Keratinocyte (primary cell): ENCODE measurements around the gene LSAMP. TPM values are rescaled to one million over a fixed set of nuclear protein-coding genes. Genes with fewer than 3 reads are reported as not detected.

Experiments used
- DNase-seq: peaks from one replicate; pipeline ENCODE4 v3.0.0-alpha.2; 2011; ENCODE audit warnings: low read depth, missing footprints, low spot score
- FAIRE-seq: peaks from 2 replicates; lab custom pipeline; 2011; peaks lifted over from hg19 to GRCh38; lab: Jason Lieb, UNC
- H2AFZ ChIP-seq: 2 replicates; pipeline ENCODE4 v1.6.0; 2012; ENCODE audit warnings: low read length, control low read depth, inconsistent platforms; ENCODE audit not compliant: control insufficient read depth
- H3K27ac ChIP-seq: 2 replicates; pipeline ENCODE4 v1.5.1; 2011; ENCODE audit warnings: low read length; ENCODE audit not compliant: control insufficient read depth, insufficient read depth
- H3K27me3 ChIP-seq: 3 replicates; pipeline ENCODE4 v1.6.0; 2011; ENCODE audit warnings: low read length; ENCODE audit not compliant: control insufficient read depth, insufficient read depth; ENCODE audit errors: extremely low read depth
- H3K36me3 ChIP-seq, 2 experiments: 2 replicates in 1 of 2; 3 replicates in 1 of 2; pipeline ENCODE4 v1.5.1; 2011; ENCODE audit warnings: low read length in 2 of 2, mild to moderate bottlenecking in 1 of 2; ENCODE audit not compliant: control insufficient read depth in 2 of 2, insufficient read depth in 2 of 2; ENCODE audit errors: extremely low read depth in 1 of 2
- H3K4me1 ChIP-seq: 3 replicates; pipeline ENCODE4 v1.5.1; 2011; ENCODE audit warnings: low read length; ENCODE audit not compliant: control insufficient read depth, insufficient read depth; ENCODE audit errors: extremely low read depth
- H3K4me2 ChIP-seq: 3 replicates; pipeline ENCODE4 v1.6.0; 2011; ENCODE audit warnings: low read depth, low read length; ENCODE audit not compliant: control insufficient read depth, insufficient read depth; ENCODE audit errors: extremely low read depth
- H3K4me3 ChIP-seq, 3 experiments: fragments of 200-600 bp in 1 of 3; sonication (generic) in 1 of 3; 2 replicates in 2 of 3; 3 replicates in 1 of 3; pipeline ENCODE4 v1.5.1; 2011 to 2016; ENCODE audit warnings: low read length in 3 of 3, mild to moderate bottlenecking in 3 of 3, control low read depth in 2 of 3, inconsistent platforms in 1 of 3, low read depth in 1 of 3, mixed read lengths in 1 of 3, mixed run types in 1 of 3, moderate library complexity in 1 of 3; ENCODE audit not compliant: control insufficient read depth in 2 of 3, insufficient read depth in 2 of 3; ENCODE audit errors: extremely low read depth in 1 of 3
- H3K79me2 ChIP-seq: 2 replicates; pipeline ENCODE4 v1.6.0; 2012; ENCODE audit warnings: low read length; ENCODE audit not compliant: control insufficient read depth, insufficient read depth
- H3K9ac ChIP-seq: 3 replicates; pipeline ENCODE4 v1.6.0; 2011; ENCODE audit warnings: low read length; ENCODE audit not compliant: control insufficient read depth, insufficient read depth; ENCODE audit errors: extremely low read depth
- H3K9me1 ChIP-seq: 3 replicates; pipeline ENCODE4 v1.6.0; 2011; ENCODE audit warnings: low read length; ENCODE audit not compliant: control insufficient read depth, insufficient read depth; ENCODE audit errors: extremely low read depth
- H3K9me3 ChIP-seq: 2 replicates; pipeline ENCODE4 v1.5.1; 2012; ENCODE audit warnings: low read depth, low read length; ENCODE audit not compliant: control insufficient read depth
- H4K20me1 ChIP-seq: 3 replicates; pipeline ENCODE4 v1.6.0; 2011; ENCODE audit warnings: low read length; ENCODE audit not compliant: control insufficient read depth, insufficient read depth; ENCODE audit errors: extremely low read depth
- CTCF ChIP-seq, 3 experiments: IDR thresholded peaks in 1 of 3; conservative IDR thresholded peaks in 1 of 3; optimal IDR thresholded peaks in 1 of 3; 2 replicates in 2 of 3; 3 replicates in 1 of 3; pipeline versions ENCODE3 to v1.5.1; 2011; ENCODE audit warnings: low read length in 3 of 3, mild to moderate bottlenecking in 3 of 3, moderate library complexity in 2 of 3, control low read depth in 1 of 3, inconsistent platforms in 1 of 3; ENCODE audit not compliant: insufficient read depth in 2 of 3; ENCODE audit errors: extremely low read depth in 1 of 3
- EZH2 ChIP-seq: IDR thresholded peaks from one replicate; pipeline ENCODE4 v1.6.1; 2012; ENCODE audit warnings: inconsistent platforms, mild to moderate bottlenecking, low read length, moderate library complexity
- dilution Hi-C: fragments of 300-500 bp; cut with MboI; formaldehyde crosslinking; loops from one replicate; pipeline ENCODE4 v1.7.0; 2020; ENCODE audit warnings: low sequenced_read_pairs; ENCODE audit not compliant: extremely low pct_ligation_motif_present
- polyA plus RNA-seq, 5 experiments: library from polyadenylated mRNA; depleted of rRNA in 3 of 5; stranded (reverse) in 3 of 5; stranded (forward) in 1 of 5; unstranded in 1 of 5; fragments of >200 nt; gene quantifications; 1 replicate in 1 of 5; 2 replicates in 3 of 5; 3 replicates in 1 of 5; pipeline versions ENCODE4 v1.2.1 to v1.2.3, GENCODE V29; 2011 to 2012; ENCODE audit warnings: missing spikeins in 2 of 5, low read depth in 1 of 5, low replicate concordance in 1 of 5

The LSAMP gene
- polyA plus RNA-seq, 1 donor (not counting 4 experiments of a cell fraction or from before 2014, with no cell fraction given): 0.12 TPM

- no peak overlapping the region for H2AFZ ChIP-seq
- H3K4me2 ChIP-seq: no peak overlapping the region
- no peak overlapping the region for H3K4me3 ChIP-seq
- no peak for DNase-seq
- no peak for TF ChIP-seq CTCF (optimal IDR thresholded peaks at IDR 0.05 in 1 of 3, IDR thresholded peaks at IDR 0.05 in 1 of 3, conservative IDR thresholded peaks at IDR 0.05 in 1 of 3; ENCODE audit: extremely low read depth in 1 of 3, insufficient read depth in 2 of 3, low read length in 3 of 3)
- TF ChIP-seq EZH2: no peak
- H3K9ac ChIP-seq: no peak overlapping the region
- no peaks in the 10 kb centered on the region for H3K36me3 ChIP-seq
- FAIRE-seq: no peak
- no peaks in the 10 kb centered on the region for H3K9me3 ChIP-seq
- no peak overlapping the region for H3K27ac ChIP-seq
- H4K20me1 ChIP-seq: no peaks in the 10 kb centered on the region
- no peaks in the 10 kb centered on the region for H3K27me3 ChIP-seq
- H3K4me1 ChIP-seq: no peaks in the 10 kb centered on the region
- no peaks in the 10 kb centered on the region for H3K9me1 ChIP-seq
- no peaks in the 10 kb centered on the region for H3K79me2 ChIP-seq
- dilution Hi-C loops: no loop called here
Measured at GRCh38 chr3:115855911-115856310, 589.4 kb downstream of the LSAMP start.

- Histone ChIP-seq H2AFZ (no peak overlapping the region), H3K27me3 (no peaks in the 10 kb centered on the region), H3K36me3 (no peaks in the 10 kb centered on the region), H3K4me3 (no peak overlapping the region), H3K9me1 (no peaks in the 10 kb centered on the region), H3K4me1 (no peaks in the 10 kb centered on the region), H3K4me2 (no peak overlapping the region), H4K20me1 (no peaks in the 10 kb centered on the region), H3K9ac (no peak overlapping the region), H3K9me3 (no peaks in the 10 kb centered on the region), H3K79me2 (no peaks in the 10 kb centered on the region), H3K27ac (no peak overlapping the region)
- FAIRE-seq: no peak
- dilution Hi-C loops: no loop called here
- TF ChIP-seq EZH2 (no peak), CTCF (optimal IDR thresholded peaks at IDR 0.05 in 1 of 3, IDR thresholded peaks at IDR 0.05 in 1 of 3, conservative IDR thresholded peaks at IDR 0.05 in 1 of 3; ENCODE audit: extremely low read depth in 1 of 3, insufficient read depth in 2 of 3, low read length in 3 of 3) (no peak)
- no peak for DNase-seq
Measured at GRCh38 chr3:115853104-115853503, 592.2 kb downstream of the LSAMP start.
